Chondrocyte (in vitro differentiated cells): Measurements from ENCODE around the gene USP11. TPM values are rescaled to one million over a fixed set of nuclear protein-coding genes. Genes with fewer than 3 reads are reported as not detected.

Experiments used
- DNase-seq: peaks from one replicate; pipeline ENCODE4 v3.0.0; 2021; ENCODE audit warnings: mixed read lengths, low spot score
- H3K27ac Mint-ChIP-seq: one replicate; pipeline ENCODE4 v1.8.0; 2021; ENCODE audit warnings: mild to moderate bottlenecking, moderate library complexity, mixed read lengths; ENCODE audit not compliant: unreplicated experiment
- H3K27me3 Mint-ChIP-seq: 2 replicates; pipeline ENCODE4 v1.8.0; 2021; ENCODE audit warnings: low read depth, mixed read lengths
- H3K36me3 Mint-ChIP-seq: 2 replicates; pipeline ENCODE4 v1.8.0; 2021; ENCODE audit warnings: low read depth, mixed read lengths
- H3K4me1 Mint-ChIP-seq: 2 replicates; pipeline ENCODE4 v1.8.0; 2021; ENCODE audit warnings: low read depth, mild to moderate bottlenecking, mixed read lengths
- H3K4me3 Mint-ChIP-seq: one replicate; pipeline ENCODE4 v1.8.0; 2021; ENCODE audit warnings: mild to moderate bottlenecking, moderate library complexity, mixed read lengths; ENCODE audit not compliant: unreplicated experiment
- H3K9me3 Mint-ChIP-seq: 2 replicates; pipeline ENCODE4 v1.8.0; 2021; ENCODE audit warnings: low read depth, mixed read lengths
- total RNA-seq: library from RNA; stranded (reverse); gene quantifications from 3 replicates; pipeline ENCODE4 v1.2.1, GENCODE V29; 2021
- TF ChIP-seq, protein P1 (sequence below): fragments of 200-600 bp; sonication (generic); IDR thresholded peaks from 2 replicates; pipeline ENCODE4 v1.5.0; 2021; ENCODE audit warnings: antibody characterized with exemption, mild to moderate bottlenecking, moderate library complexity

Gene USP11
- total RNA-seq, 1 donor from 2014 or later, result 157 TPM

DNA sequence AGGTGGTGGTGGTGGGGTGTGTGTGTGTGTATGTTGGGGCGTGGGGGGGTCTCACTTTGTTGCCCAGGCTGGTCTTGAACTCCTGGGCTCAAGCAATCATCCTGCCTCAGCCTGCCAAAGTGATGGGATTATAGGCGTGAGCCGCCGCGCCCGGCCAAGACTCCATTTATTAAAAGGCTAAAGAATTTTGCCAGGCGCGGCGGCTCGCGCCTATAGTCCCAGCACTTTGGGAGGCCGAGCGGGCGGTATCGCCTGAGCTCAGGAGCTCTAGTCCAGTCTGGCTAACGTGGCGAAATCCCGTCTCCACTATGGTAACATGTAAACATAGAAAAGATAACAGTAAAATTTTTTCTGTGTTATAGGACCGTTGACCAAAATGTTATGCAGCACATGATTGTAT, 42.9 kb upstream of the USP11 start:
- TF ChIP-seq, protein P1, sequence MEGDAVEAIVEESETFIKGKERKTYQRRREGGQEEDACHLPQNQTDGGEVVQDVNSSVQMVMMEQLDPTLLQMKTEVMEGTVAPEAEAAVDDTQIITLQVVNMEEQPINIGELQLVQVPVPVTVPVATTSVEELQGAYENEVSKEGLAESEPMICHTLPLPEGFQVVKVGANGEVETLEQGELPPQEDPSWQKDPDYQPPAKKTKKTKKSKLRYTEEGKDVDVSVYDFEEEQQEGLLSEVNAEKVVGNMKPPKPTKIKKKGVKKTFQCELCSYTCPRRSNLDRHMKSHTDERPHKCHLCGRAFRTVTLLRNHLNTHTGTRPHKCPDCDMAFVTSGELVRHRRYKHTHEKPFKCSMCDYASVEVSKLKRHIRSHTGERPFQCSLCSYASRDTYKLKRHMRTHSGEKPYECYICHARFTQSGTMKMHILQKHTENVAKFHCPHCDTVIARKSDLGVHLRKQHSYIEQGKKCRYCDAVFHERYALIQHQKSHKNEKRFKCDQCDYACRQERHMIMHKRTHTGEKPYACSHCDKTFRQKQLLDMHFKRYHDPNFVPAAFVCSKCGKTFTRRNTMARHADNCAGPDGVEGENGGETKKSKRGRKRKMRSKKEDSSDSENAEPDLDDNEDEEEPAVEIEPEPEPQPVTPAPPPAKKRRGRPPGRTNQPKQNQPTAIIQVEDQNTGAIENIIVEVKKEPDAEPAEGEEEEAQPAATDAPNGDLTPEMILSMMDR, result no peak
- no peaks in the 10 kb centered on the region for H3K27me3 Mint-ChIP-seq

DNA sequence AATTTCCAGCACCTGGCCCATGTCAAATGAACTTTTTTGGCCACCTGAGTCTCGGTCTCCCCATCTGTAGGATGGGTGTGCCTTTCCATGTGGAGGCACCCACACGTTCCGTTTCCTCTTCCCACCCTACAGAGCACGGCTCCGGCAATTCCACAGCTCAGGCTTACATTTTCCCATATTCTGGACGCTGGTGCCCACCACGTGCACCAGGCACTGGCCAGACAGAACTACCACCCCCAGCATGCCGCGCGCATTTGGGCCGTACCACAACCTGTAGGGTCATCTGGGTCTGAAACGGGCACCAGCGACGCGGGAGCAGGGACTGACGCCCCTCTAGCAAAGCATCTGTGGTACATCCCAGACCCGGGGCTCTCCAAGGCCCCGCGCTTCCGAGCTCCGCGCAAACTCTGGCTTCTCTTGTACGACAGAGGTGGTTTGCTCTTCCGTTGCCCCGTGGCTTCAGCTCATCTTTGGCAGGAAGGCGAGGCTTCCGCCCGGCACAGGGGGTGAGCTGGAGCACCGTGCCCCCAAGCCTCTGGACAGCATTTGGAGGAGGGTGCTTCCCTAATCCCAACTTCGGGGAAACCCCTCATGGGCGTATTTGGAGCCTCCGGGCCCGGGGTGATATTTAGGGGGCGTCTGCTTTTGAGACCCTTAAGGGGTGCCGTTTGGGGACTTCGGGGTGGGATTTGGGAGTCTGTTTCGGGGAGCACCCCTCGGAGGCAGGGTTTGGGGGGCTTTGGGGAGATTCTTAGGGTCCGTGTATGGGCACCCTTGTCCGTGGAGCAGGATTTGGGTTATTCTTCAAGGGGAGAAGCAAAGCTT, 42.2 kb upstream of the USP11 start:
- H3K4me3 Mint-ChIP-seq, result peak overlapping the region; percentile 90

More for the DNA sequence above, 42.9 kb upstream of the USP11 start:
- no peaks in the 10 kb centered on the region for H3K9me3 Mint-ChIP-seq
- no peak overlapping the region for H3K4me3 Mint-ChIP-seq
- H3K4me1 Mint-ChIP-seq, result peaks cover 32% of the 10 kb centered on the region
- peak; percentile 86 for DNase-seq
- H3K36me3 Mint-ChIP-seq, result peaks cover 5% of the 10 kb centered on the region
- no peak overlapping the region for H3K27ac Mint-ChIP-seq

DNA sequence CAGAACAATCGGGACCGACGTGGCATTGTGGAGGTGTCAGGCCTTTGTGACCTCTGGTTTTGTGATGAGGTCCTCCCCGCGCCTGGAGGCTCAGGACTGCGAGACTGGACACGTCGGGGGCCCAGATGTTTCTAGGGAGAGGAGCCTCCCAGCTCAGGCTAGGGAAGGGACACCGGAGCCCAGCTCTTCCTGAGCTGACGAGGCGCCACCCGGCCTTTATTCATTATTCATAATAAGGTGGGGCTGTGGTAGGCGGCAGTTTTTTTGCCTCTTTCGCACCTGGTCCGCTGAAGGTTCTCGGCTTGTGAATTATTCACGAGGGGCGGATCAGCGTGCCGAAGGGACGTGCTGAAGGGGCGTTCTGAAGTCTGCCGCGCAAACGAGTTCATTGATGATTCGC, 41.5 kb upstream of the USP11 start:
- Mint-ChIP-seq H3K36me3 (peaks cover 4% of the 10 kb centered on the region), H3K27ac (peak overlapping the region; percentile 87), H3K9me3 (no peaks in the 10 kb centered on the region), H3K4me1 (peaks cover 46% of the 10 kb centered on the region), H3K27me3 (no peaks in the 10 kb centered on the region), H3K4me3 (peak overlapping the region; percentile 90)
- TF ChIP-seq, protein P1, result no peak
- DNase-seq, result peak; percentile 58

More for the DNA sequence above, 42.2 kb upstream of the USP11 start:
- peak overlapping the region; percentile 87 for H3K27ac Mint-ChIP-seq
- peaks cover 2% of the 10 kb centered on the region for H3K36me3 Mint-ChIP-seq
- TF ChIP-seq, protein P1, result no peak
- no peaks in the 10 kb centered on the region for H3K9me3 Mint-ChIP-seq
- H3K27me3 Mint-ChIP-seq, result no peaks in the 10 kb centered on the region
- peaks cover 39% of the 10 kb centered on the region for H3K4me1 Mint-ChIP-seq
- peak; percentile 95 for DNase-seq

DNA sequence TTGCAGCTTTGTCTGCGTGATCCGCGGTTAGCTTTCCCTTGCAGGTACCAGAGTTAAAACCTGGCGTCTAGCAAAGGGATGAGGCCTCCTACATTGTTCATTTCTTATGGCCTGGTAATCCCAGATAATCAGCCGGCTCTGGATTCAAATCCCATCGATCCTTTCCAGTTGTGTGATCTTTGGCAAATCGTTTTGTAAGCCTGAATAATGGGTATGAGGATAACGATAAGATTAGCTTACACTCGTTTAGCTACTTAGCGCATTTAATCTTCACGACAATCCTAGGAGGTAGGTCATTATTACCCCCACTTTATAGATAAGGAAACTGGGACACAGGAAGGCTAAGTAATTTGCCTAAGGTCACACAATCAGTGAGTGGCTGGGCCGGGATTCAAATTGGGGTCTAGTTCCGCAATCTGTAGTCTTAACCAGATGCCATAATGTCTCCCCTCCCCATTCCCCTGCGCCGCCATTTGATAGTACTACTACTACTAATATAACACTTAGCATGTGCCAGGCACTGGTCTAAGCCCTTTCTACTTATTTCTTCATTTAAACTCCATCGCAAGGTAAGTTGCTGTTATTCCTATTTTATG, 40.9 kb upstream of the USP11 start:
- H3K4me1 Mint-ChIP-seq, result peaks cover 52% of the 10 kb centered on the region
- no peak overlapping the region for H3K27ac Mint-ChIP-seq
- no peaks in the 10 kb centered on the region for H3K27me3 Mint-ChIP-seq
- H3K9me3 Mint-ChIP-seq, result no peaks in the 10 kb centered on the region
- peak overlapping the region; percentile 90 for H3K4me3 Mint-ChIP-seq
- H3K36me3 Mint-ChIP-seq, result peaks cover 6% of the 10 kb centered on the region
- TF ChIP-seq, protein P1, result no peak
- DNase-seq, result peak; percentile 29

DNA sequence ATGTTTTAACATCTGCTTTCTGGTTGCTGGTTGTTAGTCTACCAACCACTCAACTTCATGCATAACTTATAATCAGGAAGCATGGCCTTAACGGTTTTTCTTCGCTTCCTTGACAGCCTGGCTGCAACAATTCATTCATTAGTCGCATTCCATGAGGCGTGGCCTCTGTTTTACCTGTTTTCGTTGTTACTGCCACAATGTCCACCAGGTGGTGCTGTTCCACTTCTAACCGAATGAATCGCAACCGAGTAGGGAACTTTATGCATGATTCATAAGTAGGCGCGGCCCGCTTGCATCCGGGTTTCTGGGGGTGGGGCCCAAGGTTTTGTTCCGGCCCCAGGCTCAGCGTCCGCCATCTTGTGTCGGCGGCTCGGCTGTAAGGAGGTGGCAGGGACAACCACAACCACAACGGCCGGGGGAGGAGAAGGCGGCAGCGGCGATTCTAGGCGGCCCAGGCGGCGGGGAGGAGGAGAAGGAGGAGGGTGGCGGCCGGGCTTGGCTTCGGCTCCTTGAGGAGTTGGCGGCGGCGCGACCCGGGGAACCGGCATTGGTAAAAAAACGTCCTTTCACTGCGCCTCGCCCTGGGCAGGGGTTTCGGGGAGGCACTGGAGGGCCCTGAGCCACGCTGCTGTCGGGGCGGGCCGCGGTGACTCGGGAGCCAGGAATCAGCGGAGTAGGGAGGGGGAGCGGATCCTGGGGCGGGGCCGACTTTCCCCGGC, 39.2 kb upstream of the USP11 start, which contains the start of gene UBA1:
UBA1 (plus strand) TSS at position 355 of the 719 bp plus-strand sequence. CDS start 4,974 bp downstream, outside the sequence.
- Mint-ChIP-seq H3K4me3 (peak within 1 kb of the TSS; percentile 98), H3K4me1 (peaks cover 69% of the 10 kb centered on the region), H3K27ac (peak within 1 kb of the TSS; percentile 99), H3K36me3 (peaks cover 15% of the 10 kb centered on the region), H3K9me3 (no peaks in the 10 kb centered on the region), H3K27me3 (no peaks in the 10 kb centered on the region)
- peak; percentile 91 for DNase-seq
- TF ChIP-seq, protein P1, result peak; percentile 96
